ENCODE measurements around the gene MYO1A. TPM values are rescaled to one million over a fixed set of nuclear protein-coding genes. Genes with fewer than 3 reads are reported as not detected.

MYO1A gene
- total and polyA plus RNA-seq, 10 of the 15 experiments (the other 5 are each of a cell fraction or from before 2014, with no cell fraction given), result 0.01 to 0.34 (median 0.15) TPM; not detected in 2

DNA sequence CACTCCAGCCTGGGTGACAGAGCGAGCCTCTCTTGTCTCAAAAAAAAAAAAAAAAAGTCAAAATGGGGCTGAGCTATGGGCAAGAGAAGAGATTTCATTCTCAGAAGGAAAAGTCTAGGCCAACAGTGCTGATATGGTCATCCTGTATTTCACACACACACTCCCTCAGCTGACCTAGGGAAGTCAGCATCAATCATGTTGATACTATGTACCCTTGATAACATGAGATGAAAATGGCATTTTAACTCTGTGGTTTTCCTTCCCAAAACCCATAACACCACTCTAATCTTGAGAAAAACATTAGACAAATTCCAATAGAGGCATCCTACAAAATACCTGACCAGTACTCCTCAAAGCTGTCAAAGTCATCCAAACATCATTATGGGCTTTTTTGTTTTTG lies 30.9 kb upstream of the MYO1A start (continued):
- TF ChIP-seq, protein P1, sequence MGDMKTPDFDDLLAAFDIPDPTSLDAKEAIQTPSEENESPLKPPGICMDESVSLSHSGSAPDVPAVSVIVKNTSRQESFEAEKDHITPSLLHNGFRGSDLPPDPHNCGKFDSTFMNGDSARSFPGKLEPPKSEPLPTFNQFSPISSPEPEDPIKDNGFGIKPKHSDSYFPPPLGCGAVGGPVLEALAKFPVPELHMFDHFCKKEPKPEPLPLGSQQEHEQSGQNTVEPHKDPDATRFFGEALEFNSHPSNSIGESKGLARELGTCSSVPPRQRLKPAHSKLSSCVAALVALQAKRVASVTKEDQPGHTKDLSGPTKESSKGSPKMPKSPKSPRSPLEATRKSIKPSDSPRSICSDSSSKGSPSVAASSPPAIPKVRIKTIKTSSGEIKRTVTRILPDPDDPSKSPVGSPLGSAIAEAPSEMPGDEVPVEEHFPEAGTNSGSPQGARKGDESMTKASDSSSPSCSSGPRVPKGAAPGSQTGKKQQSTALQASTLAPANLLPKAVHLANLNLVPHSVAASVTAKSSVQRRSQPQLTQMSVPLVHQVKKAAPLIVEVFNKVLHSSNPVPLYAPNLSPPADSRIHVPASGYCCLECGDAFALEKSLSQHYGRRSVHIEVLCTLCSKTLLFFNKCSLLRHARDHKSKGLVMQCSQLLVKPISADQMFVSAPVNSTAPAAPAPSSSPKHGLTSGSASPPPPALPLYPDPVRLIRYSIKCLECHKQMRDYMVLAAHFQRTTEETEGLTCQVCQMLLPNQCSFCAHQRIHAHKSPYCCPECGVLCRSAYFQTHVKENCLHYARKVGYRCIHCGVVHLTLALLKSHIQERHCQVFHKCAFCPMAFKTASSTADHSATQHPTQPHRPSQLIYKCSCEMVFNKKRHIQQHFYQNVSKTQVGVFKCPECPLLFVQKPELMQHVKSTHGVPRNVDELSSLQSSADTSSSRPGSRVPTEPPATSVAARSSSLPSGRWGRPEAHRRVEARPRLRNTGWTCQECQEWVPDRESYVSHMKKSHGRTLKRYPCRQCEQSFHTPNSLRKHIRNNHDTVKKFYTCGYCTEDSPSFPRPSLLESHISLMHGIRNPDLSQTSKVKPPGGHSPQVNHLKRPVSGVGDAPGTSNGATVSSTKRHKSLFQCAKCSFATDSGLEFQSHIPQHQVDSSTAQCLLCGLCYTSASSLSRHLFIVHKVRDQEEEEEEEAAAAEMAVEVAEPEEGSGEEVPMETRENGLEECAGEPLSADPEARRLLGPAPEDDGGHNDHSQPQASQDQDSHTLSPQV (IDR thresholded peaks at IDR 0.05), result no peak
- no peak for TF ChIP-seq NRF1 (conservative IDR thresholded peaks at IDR 0.05; ENCODE audit: low read depth, low read length)
- TF ChIP-seq STAT1 (conservative IDR thresholded peaks at IDR 0.05), result no peak
- no peak for TF ChIP-seq FOXM1 (IDR thresholded peaks at IDR 0.05; ENCODE audit: low read depth, low read length)
- no peak for TF ChIP-seq ZNF207 (IDR thresholded peaks at IDR 0.05; ENCODE audit: borderline replicate concordance)
- no peak for TF ChIP-seq RB1 (IDR thresholded peaks at IDR 0.05; ENCODE audit: borderline replicate concordance)
- TF ChIP-seq, protein P2, sequence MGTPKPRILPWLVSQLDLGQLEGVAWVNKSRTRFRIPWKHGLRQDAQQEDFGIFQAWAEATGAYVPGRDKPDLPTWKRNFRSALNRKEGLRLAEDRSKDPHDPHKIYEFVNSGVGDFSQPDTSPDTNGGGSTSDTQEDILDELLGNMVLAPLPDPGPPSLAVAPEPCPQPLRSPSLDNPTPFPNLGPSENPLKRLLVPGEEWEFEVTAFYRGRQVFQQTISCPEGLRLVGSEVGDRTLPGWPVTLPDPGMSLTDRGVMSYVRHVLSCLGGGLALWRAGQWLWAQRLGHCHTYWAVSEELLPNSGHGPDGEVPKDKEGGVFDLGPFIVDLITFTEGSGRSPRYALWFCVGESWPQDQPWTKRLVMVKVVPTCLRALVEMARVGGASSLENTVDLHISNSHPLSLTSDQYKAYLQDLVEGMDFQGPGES (IDR thresholded peaks at IDR 0.05), result no peak
- no peak for TF ChIP-seq NBN (IDR thresholded peaks at IDR 0.05)
- TF ChIP-seq NFXL1 (IDR thresholded peaks at IDR 0.05; ENCODE audit: borderline replicate concordance), result no peak
- TF ChIP-seq HDAC6 (IDR thresholded peaks at IDR 0.05; ENCODE audit: unreplicated experiment), result no peak
- TF ChIP-seq GATAD2B (conservative IDR thresholded peaks at IDR 0.05; ENCODE audit: low read depth), result no peak
- TF ChIP-seq PML (IDR thresholded peaks at IDR 0.05; ENCODE audit: low read length), result no peak
- TF ChIP-seq, protein P3, sequence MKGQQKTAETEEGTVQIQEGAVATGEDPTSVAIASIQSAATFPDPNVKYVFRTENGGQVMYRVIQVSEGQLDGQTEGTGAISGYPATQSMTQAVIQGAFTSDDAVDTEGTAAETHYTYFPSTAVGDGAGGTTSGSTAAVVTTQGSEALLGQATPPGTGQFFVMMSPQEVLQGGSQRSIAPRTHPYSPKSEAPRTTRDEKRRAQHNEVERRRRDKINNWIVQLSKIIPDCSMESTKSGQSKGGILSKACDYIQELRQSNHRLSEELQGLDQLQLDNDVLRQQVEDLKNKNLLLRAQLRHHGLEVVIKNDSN (IDR thresholded peaks at IDR 0.05; ENCODE audit: borderline replicate concordance, extremely low read length, insufficient read depth, low read depth, low read length), result no peak
- TF ChIP-seq, protein P4, sequence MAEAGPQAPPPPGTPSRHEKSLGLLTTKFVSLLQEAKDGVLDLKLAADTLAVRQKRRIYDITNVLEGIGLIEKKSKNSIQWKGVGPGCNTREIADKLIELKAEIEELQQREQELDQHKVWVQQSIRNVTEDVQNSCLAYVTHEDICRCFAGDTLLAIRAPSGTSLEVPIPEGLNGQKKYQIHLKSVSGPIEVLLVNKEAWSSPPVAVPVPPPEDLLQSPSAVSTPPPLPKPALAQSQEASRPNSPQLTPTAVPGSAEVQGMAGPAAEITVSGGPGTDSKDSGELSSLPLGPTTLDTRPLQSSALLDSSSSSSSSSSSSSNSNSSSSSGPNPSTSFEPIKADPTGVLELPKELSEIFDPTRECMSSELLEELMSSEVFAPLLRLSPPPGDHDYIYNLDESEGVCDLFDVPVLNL (IDR thresholded peaks at IDR 0.05; ENCODE audit: low read depth, low read length), result no peak
- no peak for TF ChIP-seq PAX5 (IDR thresholded peaks at IDR 0.05; ENCODE audit: borderline replicate concordance, low read depth, low read length)

All from GM12878 (cell line).